Measurements from ENCODE around the gene DNAJB11.

DNAJB11 gene

GRCh38 chr3:186596568-186597287 is 26.2 kb downstream of the DNAJB11 start:
- no peak for DNase-seq (ENCODE audit: low read depth in 2 of 2)

- DNase-seq (ENCODE audit: low read depth in 2 of 2), result no peak
Observed at GRCh38 chr3:186598108-186598784, 27.7 kb downstream of the DNAJB11 start.

GRCh38 chr3:186598794-186599141 is 28.2 kb downstream of the DNAJB11 start:
- no peak for DNase-seq (ENCODE audit: low read depth in 2 of 2)

- no peak for DNase-seq (ENCODE audit: low read depth in 2 of 2)
Observed at GRCh38 chr3:186599142-186599784, 28.7 kb downstream of the DNAJB11 start.

GRCh38 chr3:186599785-186600166 is 29.3 kb downstream of the DNAJB11 start:
- no peak for DNase-seq (ENCODE audit: low read depth in 2 of 2)

- no peak for DNase-seq (ENCODE audit: low read depth in 2 of 2)
Observed at GRCh38 chr3:186600896-186601295, 30.4 kb downstream of the DNAJB11 start.

GRCh38 chr3:186603159-186603558 is 32.6 kb downstream of the DNAJB11 start:
- DNase-seq (ENCODE audit: low read depth in 2 of 2), result no peak

- no peak for DNase-seq (ENCODE audit: low read depth in 2 of 2)
Observed at GRCh38 chr3:186605078-186605477, 34.6 kb downstream of the DNAJB11 start.

GRCh38 chr3:186605561-186606545 is 35.3 kb downstream of the DNAJB11 start:
- DNase-seq (ENCODE audit: low read depth in 2 of 2), result no peak

- no peak for DNase-seq (ENCODE audit: low read depth in 2 of 2)
Observed at GRCh38 chr3:186608624-186609215, 38.2 kb downstream of the DNAJB11 start.

- no peak for DNase-seq (ENCODE audit: low read depth in 2 of 2)
Observed at GRCh38 chr3:186609247-186609868, 38.8 kb downstream of the DNAJB11 start.

- DNase-seq (ENCODE audit: low read depth in 2 of 2), result no peak
Observed at GRCh38 chr3:186612065-186612464, 41.5 kb downstream of the DNAJB11 start.

GRCh38 chr3:186612721-186613636 is 42.5 kb downstream of the DNAJB11 start, which contains the start of gene AHSG:
TSS of gene AHSG (plus strand) at chr3:186613060. CDS start at chr3:186613142, 82 bp downstream.
- DNase-seq (ENCODE audit: low read depth in 2 of 2), result no peak

- DNase-seq (ENCODE audit: low read depth in 2 of 2), result no peak
Observed at GRCh38 chr3:186613637-186614265, 43.2 kb downstream of the DNAJB11 start.

GRCh38 chr3:186614266-186614596 is 43.7 kb downstream of the DNAJB11 start:
- DNase-seq (ENCODE audit: low read depth in 2 of 2), result no peak

- peak; percentile 63 to 73 for DNase-seq (ENCODE audit: low read depth in 2 of 2)
Observed at GRCh38 chr3:186614597-186615483, 44.3 kb downstream of the DNAJB11 start.

GRCh38 chr3:186616299-186616617 is 45.7 kb downstream of the DNAJB11 start:
- DNase-seq (ENCODE audit: low read depth in 2 of 2), result no peak

Measured in stimulated activated CD4-positive, alpha-beta T cell treated with anti-CD3 and anti-CD28 coated beads, Interleukin-1b, Interleukin-23, amount 100 ng/mL, for 4 hours (primary cell).